ENCODE measurements around the gene ENTPD1.

ENTPD1 gene

DNA sequence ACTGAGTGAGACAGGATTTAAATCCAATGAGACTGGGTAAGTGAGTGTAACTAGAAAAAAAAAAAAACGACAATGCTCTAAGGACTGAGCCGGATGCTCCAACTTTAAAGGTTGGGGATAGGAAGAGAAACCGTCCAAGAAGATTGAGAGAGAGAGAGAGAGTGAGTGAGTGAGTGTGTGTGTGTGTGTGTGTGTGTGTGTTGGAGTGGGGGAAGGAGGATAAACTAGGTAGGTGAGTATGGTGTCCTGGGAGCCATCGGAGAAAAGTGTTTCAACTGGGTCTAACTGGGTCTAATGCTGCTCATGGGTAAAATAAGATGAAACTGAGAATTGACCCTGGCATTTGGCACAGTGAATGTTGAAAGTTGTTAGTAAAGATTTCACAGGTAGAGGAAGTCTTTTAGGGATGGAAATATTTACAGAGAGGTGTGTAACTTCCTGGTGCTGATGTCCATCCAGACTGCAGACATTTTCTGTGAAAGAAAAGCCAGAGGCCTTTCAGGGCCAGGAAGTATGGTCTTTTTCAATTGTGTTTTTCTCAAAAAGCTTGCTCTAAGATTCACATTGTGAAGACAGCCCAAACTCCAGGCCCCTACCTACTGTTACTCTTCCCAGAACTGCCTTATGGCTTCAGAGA lies 14.2 kb downstream of the ENTPD1 start:
- TF ChIP-seq, protein P1, sequence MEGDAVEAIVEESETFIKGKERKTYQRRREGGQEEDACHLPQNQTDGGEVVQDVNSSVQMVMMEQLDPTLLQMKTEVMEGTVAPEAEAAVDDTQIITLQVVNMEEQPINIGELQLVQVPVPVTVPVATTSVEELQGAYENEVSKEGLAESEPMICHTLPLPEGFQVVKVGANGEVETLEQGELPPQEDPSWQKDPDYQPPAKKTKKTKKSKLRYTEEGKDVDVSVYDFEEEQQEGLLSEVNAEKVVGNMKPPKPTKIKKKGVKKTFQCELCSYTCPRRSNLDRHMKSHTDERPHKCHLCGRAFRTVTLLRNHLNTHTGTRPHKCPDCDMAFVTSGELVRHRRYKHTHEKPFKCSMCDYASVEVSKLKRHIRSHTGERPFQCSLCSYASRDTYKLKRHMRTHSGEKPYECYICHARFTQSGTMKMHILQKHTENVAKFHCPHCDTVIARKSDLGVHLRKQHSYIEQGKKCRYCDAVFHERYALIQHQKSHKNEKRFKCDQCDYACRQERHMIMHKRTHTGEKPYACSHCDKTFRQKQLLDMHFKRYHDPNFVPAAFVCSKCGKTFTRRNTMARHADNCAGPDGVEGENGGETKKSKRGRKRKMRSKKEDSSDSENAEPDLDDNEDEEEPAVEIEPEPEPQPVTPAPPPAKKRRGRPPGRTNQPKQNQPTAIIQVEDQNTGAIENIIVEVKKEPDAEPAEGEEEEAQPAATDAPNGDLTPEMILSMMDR (IDR thresholded peaks at IDR 0.05), result no peak

DNA sequence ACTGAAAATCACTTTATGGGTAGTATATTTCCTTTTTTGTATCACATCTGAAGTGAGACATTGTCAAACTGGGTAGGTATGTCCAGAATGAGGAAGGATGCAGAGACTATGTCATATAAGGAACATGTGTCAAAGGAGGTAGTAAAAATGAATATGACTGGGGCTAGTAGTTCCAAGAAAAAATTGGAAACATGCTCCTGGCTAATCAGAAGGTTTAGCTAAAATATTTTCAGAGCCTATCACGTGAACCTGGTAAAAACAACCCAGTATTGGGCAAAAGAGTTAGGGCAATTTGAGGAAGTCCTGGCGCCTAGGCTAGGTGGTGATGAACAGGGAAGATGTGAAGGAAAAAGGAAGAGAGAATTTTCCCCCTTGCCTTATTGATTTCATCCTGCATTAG lies 26.4 kb downstream of the ENTPD1 start:
- TF ChIP-seq, protein P1 (IDR thresholded peaks at IDR 0.05), result no peak

DNA sequence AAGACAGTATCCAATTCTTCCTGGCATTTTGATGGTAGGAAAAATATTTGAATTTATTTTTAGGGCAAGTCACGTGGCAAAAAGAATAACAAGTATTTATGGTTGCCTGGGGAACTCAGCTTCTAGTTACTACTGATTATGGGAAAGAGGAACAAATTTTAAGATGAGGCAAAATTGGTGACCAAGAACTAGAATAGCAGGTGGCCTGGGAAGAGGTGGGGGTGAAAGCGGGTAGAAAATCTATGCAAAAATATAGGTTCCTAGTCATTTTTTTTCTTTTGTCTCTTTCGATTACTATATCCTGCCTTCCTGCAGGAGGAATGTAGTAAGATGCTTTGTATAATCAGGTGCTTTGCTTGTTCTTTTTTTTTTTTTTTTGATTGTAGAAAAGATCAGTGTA lies 27.8 kb downstream of the ENTPD1 start:
- TF ChIP-seq, protein P1 (IDR thresholded peaks at IDR 0.05), result no peak

DNA sequence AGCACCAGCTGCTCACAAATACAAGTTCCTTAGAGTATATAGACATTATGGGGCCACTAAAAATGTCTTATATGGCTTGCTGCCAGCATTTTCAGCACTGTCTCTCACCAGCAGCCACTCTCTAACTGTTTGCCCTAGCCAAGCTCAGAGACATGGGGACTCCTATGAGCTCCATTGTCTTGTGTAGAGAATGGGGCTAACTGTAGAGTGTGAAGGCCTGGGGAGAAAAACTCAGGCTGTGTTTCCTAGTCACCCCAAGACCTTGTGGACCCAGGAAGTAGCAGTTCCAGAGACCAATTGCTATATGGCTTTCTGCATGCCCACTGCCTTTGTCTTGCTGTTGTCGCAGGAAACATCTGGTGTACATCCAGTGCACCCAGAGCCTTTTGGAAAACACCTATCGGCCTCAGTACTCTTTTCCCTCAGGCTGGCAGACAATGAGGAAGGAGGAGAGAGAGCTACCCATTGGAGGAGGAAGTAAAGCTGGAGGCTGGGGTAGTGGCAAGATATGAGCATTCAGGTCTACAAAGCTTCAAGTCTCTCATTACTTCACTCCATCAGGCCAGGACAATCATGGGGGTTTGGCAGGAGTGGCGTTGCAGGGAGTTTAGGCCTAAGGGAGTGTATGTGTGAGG lies 28.4 kb downstream of the ENTPD1 start:
- TF ChIP-seq, protein P1 (IDR thresholded peaks at IDR 0.05), result no peak

DNA sequence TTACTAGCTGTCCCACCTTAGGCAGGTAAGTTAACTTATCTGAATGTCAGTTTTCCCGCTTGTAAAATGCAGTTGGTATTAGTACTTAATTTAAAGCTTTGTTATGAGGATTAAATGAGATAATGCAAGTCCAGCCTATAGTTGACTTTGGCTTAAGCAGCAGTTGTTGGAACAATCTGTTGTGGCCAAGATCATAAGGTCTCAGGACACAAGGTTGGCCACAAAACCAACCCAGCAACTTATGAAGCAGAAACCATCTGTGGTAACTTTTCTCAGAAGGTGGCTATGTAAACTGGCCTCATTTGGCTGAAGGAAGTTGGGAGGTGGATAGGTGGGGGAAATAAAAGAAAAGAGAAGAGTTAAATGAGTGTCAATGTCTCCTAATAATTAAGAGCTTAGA lies 29.4 kb downstream of the ENTPD1 start:
- TF ChIP-seq, protein P1 (IDR thresholded peaks at IDR 0.05), result no peak

DNA sequence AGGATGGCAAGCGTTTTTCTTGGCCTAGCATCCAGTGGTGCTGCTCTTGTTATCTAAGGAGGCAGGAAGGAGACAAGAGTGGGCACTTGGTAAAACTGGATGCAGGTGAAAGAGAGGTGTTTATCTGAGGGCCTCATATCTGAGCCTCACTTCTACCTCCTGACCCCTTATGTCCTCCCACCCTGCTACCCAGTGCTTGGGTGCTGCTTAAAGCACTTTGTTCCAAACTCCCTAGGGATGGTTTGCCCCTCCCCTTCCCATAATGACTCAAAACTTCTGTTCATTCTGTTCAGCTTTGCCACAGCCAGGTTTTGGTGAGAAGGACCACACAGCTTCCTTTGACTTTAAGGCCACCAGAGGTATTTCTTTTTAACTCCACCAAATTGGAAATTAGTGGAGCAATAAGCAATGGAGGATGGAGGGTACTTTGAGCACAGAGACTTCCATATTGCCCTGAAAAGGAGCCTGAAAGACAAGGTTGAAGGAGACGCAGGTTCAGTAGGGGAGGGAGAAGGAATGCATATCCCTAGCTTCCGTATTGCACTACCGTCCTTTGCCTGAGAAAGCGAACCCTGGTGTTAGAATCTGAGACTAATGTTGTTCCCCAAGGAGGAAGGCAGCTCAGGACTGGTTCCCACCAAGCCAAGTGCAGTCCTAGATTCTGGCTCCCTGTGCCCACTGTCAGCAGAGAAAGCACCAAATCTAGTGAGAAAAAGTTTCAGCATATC lies 30.1 kb downstream of the ENTPD1 start:
- TF ChIP-seq, protein P1 (IDR thresholded peaks at IDR 0.05), result no peak

DNA sequence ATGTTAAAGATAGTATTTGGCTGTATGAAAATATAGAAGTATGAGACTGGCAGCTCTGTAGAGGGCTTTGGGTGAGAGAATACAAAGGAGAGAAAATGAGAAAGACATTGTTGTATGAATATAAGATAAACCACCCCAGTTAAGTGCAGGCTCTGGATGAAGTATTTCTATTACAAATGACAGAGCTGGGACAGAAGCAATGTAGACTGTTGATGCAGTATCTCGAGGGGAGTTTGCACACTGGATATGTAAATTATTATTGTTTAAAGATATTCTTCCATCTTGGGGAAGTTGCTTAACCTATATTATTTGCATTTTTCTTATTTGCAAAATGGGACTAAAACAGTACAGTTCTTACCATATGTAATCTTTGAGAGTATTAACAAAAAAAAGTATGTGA lies 31.5 kb downstream of the ENTPD1 start:
- TF ChIP-seq, protein P1 (IDR thresholded peaks at IDR 0.05), result no peak
